ENCODE measurements around the gene TMEM209. TPM values are rescaled to one million over a fixed set of nuclear protein-coding genes. Genes with fewer than 3 reads are reported as not detected.

TMEM209 gene
- total RNA-seq, 6 experiments from 2014 or later: 14.2 to 17.3 (median 16.9) TPM

DNA sequence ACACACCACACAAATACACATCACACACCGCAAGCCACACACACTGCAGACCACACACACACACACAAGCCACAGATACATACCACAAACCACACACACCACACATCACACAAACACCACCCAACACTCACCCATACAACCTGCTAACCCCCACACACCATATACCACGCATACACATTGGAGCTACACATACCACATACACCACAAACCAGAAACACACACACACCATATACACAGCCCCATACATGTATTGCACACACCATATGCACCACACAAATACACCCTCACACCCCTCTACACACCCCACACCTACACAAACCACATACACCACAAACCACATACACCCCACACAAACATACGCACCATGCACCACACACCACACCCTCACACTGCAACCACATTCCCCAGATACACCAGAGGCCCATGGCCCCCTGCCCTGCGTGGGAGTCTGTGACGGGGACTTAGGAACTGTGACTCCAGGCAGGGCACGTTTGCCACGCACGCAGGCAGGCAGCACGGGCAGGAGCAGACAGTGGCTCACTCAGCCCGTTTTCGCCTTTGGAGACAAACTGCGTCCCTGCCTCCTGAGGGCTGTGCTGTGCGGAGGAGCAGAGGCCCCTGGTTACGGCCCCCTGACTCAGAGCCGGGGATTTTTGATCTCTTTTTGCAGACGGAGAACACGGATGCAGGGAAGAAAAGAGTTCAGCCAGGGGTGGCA is 52.6 kb downstream of the TMEM209 start:
- H3K27ac Mint-ChIP-seq: no peak overlapping the region
- peaks cover 3% of the 10 kb centered on the region; the same call in 1 of the 2 replicates for H3K27me3 Mint-ChIP-seq (ENCODE audit: insufficient read depth)
- H3K4me3 Mint-ChIP-seq: no peak overlapping the region
- no peaks in the 10 kb centered on the region for H3K9me3 Mint-ChIP-seq
- peak; percentile 26 for DNase-seq
- TF ChIP-seq, protein P1, sequence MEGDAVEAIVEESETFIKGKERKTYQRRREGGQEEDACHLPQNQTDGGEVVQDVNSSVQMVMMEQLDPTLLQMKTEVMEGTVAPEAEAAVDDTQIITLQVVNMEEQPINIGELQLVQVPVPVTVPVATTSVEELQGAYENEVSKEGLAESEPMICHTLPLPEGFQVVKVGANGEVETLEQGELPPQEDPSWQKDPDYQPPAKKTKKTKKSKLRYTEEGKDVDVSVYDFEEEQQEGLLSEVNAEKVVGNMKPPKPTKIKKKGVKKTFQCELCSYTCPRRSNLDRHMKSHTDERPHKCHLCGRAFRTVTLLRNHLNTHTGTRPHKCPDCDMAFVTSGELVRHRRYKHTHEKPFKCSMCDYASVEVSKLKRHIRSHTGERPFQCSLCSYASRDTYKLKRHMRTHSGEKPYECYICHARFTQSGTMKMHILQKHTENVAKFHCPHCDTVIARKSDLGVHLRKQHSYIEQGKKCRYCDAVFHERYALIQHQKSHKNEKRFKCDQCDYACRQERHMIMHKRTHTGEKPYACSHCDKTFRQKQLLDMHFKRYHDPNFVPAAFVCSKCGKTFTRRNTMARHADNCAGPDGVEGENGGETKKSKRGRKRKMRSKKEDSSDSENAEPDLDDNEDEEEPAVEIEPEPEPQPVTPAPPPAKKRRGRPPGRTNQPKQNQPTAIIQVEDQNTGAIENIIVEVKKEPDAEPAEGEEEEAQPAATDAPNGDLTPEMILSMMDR (IDR thresholded peaks at IDR 0.05): no peak
- no peaks in the 10 kb centered on the region for H3K4me1 Mint-ChIP-seq (ENCODE audit: low read depth)
- peaks cover 9% of the 10 kb centered on the region for H3K36me3 Mint-ChIP-seq (ENCODE audit: low read depth)

DNA sequence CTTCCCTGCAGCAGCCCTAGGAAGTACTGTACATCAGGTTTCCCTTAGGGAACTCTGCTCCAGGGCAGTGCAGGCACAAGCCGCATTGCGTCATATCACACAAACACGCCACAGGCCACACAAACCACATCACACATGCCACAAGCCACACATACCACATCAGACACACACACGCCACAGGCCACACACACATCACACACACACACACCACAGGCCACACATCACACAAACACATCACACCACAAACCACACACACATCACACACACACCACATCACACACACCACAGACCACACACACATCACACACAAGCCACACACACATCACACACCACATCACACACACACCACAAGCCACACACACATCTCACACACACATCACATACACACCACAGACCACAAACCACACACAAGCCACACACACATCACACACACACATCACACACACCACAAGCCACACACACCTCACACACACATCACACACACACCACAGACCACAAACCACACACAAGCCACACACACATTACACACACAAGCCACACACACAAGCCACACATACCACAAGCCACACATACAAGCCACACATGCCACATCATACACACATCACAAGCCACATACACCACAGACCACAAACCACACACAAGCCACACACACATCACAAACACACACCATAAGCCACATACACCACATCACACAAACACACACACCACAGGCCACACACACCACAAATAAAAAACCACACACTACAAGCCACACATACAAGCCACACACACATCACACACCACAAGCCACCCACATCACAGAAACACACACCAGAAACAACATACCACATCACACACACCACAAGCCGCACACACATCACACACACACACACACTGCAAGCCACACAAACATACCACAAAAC is 53.4 kb downstream of the TMEM209 start:
- Mint-ChIP-seq H3K27ac (no peak overlapping the region), H3K4me1 (ENCODE audit: low read depth) (no peaks in the 10 kb centered on the region), H3K9me3 (no peaks in the 10 kb centered on the region), H3K36me3 (ENCODE audit: low read depth) (0 out of 2 replicates have a peak, but pooled peaks cover 2% of the 10 kb centered on the region), H3K4me3 (no peak overlapping the region), H3K27me3 (ENCODE audit: insufficient read depth) (peaks cover 3% of the 10 kb centered on the region; the same call in 1 of the 2 replicates)
- TF ChIP-seq, protein P1 (IDR thresholded peaks at IDR 0.05): no peak
- peak; percentile 5 for DNase-seq

DNA sequence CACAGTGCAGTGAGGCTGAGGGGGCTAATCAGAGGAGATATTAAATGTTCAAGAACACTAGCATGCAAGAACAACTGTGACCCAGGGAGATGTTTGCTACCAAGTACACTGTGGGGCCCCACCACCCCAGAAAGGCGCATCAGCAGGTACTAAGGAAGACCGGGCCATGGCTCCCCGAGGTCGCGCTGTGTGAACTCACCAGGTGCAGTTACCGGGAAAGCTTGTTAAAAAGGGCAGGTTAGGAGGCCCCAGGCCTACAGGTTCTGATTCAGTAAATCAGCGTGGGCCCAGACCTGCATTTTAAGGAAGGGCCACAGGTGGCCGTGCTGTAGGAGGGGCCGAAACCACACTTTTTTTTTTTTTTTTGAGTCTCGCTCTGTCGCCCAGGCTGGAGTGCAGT is 54.6 kb downstream of the TMEM209 start:
- Mint-ChIP-seq H3K9me3 (no peaks in the 10 kb centered on the region), H3K27ac (no peak overlapping the region)
- DNase-seq: no peak

DNA sequence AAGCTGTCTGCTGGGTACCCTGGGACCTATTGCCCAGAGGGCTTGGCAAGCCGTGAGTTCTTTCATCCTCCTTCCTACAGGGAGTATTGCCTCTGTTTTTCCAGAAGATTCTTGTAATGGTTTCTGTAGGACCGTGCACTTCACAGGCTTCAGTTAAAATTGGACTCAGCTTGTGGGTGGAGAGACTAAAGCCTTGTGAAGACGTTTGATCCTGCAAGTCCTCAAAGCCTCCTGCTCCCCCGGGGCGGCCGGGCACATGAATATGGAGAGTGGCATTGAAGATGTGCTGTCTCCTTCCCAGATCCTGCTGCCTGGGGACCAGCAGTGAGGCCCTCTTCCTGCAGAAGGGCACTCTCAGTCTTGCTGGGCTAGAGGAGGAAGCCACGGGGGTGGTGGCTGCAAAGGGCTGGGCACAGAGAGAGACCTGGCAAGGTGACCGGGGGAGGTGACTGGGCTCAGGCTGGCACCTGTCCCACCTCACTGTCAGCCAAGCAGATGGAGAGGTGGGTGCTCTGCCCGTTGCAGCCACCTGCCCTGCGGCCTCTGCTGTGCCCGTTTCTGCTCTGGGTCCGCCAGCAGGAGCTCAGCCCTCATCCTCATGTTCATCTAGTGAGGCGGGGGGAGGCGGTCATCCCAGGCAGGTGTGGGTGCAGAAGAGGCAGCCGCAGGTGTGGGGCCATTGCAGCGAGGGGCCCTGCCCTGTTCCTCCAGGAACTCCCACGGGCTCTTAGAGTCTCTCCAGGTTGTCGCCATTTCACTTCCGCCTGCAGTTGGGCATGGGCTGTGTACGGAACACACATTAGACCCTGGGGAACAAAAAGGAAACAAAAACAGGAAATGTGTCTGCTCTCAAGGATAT is 55.7 kb downstream of the TMEM209 start:
- DNase-seq: no peak
- TF ChIP-seq, protein P1 (IDR thresholded peaks at IDR 0.05): no peak
- Mint-ChIP-seq H3K9me3 (no peaks in the 10 kb centered on the region), H3K27ac (no peak overlapping the region), H3K4me1 (ENCODE audit: low read depth) (peaks cover 7% of the 10 kb centered on the region), H3K4me3 (no peak overlapping the region), H3K27me3 (ENCODE audit: insufficient read depth) (peaks cover 3% of the 10 kb centered on the region; the same call in 1 of the 2 replicates), H3K36me3 (ENCODE audit: low read depth) (no peaks in the 10 kb centered on the region)

More for the DNA sequence above, 54.6 kb downstream of the TMEM209 start:
- Mint-ChIP-seq H3K4me3 (no peak overlapping the region), H3K36me3 (ENCODE audit: low read depth) (no peaks in the 10 kb centered on the region), H3K4me1 (ENCODE audit: low read depth) (no peaks in the 10 kb centered on the region), H3K27me3 (ENCODE audit: insufficient read depth) (peaks cover 3% of the 10 kb centered on the region; the same call in 1 of the 2 replicates)
- TF ChIP-seq, protein P1 (IDR thresholded peaks at IDR 0.05): no peak

DNA sequence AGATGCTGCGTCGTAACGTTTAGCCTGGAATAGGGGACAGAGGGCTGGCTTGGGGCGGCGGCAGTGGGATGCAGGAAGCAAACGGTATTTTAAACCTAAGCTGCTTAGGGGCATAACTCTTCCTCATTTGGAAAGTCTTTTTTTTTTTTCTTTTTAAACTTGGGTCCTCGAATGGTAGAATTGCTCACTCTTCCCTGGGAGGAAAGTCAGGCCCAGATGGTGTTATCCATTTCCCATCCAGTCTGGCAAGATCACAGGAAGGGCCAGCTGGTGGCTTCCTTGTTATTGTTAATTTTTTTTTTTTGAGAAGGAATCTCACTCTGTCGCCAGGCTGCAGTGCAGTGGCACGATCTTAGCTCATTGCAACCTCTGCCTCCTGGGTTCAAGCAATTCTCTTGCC is 56.6 kb downstream of the TMEM209 start:
- H3K27me3 Mint-ChIP-seq (ENCODE audit: insufficient read depth): peaks cover 3% of the 10 kb centered on the region; the same call in 1 of the 2 replicates
- H3K4me1 Mint-ChIP-seq (ENCODE audit: low read depth): peaks cover 11% of the 10 kb centered on the region
- no peaks in the 10 kb centered on the region for H3K36me3 Mint-ChIP-seq (ENCODE audit: low read depth)
- H3K9me3 Mint-ChIP-seq: no peaks in the 10 kb centered on the region
- H3K4me3 Mint-ChIP-seq: no peak overlapping the region
- H3K27ac Mint-ChIP-seq: no peak overlapping the region
- TF ChIP-seq, protein P1 (IDR thresholded peaks at IDR 0.05): no peak
- DNase-seq: no peak

Data from HFFc6 (cell line).